GM21737 (cell line): Measurements from ENCODE around the gene NDOR1.

ENCODE experiments used
- ATAC-seq: cut with Tn5 transposase; IDR thresholded peaks from one replicate; pipeline ENCODE4 v1.9.1; 2021; ENCODE audit warnings: mild to moderate bottlenecking, moderate library complexity; ENCODE audit not compliant: unreplicated experiment

Gene NDOR1

DNA sequence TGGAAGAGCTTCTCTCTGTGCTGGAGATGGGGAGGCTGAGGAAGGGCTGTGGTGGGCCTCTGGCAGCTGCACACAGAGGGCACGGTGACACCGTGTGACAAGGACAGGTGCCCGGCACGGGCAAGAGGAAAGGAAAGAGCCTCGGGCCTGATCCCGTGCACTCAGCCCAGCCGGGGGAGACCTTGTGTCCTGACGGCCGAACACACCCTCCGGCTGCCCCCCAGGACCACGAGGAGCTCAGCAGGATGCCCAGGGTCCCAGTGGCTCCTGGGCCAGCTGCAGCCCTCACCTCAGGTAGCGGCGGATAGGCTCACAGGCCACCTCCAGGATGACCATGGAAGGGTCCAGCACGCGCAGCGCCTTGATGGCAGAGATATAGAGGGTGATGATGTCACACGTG, 22.7 kb upstream of the NDOR1 start:
- ATAC-seq: no peak

DNA sequence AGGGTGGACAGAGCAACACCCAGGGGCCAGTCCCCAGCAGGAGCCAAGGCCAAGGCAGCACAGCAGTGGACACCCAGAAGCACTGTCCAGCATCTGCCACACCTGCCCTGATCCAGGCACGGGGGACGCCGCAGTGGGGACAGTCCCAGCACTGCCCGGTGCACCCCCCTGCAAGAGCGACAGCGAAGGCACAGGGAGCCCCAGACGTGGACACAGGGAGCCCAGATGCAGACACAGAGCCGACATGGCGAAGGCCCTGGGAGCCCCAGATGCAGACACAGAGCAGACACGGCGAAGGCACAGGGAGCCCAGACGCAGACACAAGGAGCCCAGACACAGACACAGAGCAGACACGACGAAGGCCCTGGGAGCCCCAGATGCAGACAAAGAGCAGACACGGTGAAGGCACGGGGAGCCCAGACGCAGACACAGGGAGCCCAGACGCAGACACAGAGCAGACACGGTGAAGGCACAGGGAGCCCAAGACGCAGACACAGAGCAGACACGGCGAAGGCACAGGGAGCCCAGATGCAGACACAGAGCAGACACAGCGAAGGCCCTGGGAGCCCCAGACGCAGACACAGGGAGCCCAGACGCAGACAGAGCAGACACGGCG, 21.4 kb upstream of the NDOR1 start:
- no peak for ATAC-seq

DNA sequence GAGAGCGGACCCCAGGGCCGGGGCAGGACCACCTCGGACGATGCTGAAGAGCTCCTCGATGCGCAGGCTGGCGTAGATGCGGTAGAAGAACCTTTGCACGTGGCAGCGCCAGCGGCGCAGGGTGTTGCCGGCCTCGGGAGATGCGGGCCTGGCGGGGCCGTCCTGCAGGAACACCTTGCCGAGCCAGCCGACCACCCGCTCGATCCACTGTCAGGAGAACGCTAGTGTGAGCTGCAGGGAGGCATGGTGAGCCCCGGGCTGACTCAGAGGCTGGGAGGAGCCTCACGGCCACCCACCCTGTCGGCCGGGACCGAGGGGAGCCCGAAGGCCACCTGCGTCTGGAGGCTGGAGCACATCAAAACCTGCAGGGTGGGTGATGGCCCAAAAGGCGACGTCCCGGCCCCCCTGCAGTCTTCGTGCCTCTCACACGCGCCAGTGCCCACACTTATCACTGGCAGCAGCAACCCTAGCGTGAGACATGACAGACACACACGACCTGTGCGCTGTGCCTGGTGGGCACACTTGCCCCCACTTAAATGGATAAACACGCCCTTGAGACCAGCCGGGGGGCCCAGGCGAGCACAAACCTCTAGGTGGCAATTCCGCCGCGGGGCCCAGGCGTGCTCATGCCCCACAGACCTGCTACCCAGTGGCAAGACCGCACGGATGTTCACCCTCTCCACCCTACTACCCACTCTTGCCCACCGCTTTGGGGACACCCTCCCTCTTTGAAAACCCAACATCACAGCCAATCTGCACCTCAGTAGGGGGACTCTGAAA, 20.4 kb upstream of the NDOR1 start:
- ATAC-seq: no peak

DNA sequence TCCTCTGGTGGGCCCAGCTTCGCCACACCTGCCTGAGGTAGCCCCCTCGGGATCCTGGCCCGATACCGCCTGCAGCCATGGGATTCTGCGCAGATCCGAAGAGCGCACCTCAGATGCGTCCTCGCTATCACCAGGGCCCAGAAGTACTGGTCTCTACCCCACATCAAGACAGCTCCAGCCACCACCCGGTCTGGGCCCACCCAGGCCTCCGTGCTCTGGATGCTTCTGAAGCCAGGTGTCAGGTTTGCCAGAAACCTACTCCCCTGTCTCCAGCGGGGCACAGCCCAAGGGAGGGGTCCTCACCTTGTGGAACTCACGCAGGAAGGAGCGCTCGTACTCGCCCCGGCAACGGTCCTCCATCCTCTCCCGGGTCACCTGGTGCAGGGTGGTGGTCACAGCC, 19.6 kb upstream of the NDOR1 start:
- no peak for ATAC-seq

DNA sequence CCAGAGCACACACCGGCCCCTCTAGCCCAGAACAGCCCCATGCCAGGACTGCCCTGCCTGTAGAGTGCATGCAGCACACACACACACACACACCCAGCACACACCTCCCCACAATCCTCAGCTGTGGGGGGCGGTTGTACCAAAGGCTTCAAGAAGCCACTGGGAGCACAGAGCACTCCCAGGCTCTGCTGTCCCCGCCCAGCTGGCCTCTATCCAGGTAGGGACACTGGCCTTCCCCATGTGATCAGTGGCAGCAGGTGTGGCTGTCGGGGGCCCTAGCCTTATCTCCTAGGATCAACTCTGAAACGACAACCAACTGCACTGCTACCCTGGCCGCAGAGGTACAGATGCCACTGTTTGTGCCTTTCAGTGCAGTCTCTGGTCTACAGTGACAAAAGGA, 19.1 kb upstream of the NDOR1 start:
- no peak for ATAC-seq

DNA sequence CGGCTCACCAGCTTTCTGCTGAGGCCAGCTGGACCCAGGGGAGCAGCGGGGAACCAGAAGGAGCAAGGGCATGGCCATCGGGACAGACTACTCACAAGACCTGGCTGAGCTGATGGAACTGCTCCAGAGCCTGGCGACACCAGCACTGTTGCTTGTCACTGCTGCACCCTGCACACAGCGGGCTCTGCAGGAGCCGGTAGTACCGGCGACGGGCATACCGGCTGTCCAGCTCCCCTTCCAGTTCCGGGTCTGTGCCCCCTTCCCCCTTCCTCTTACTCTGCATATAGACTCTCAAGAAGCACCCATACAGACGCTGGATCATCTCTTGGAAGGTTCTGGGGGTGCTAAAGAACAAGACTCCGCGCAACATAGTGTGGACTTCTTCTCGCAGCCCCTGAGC, 18.1 kb upstream of the NDOR1 start:
- no peak for ATAC-seq

DNA sequence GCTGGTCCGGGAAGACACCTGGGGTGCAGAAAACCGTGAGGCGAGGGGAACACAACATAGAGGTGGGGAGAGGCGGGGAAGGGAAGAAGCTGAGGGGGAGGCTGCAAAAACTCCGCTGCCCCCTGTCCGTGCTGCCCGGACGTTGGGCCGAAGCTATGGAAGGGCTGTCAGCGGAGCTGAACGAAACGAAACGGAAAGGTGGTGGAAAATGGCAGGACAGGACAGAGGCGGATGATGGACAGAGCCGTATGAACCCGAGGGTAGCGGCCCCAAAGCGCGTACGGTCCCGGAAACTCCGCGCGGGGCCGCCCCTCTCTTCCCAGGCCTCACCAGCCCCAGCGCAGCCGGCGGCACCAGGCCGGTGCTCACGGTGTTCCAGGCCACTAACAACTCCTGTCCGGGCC, 17.4 kb upstream of the NDOR1 start:
- no peak for ATAC-seq

DNA sequence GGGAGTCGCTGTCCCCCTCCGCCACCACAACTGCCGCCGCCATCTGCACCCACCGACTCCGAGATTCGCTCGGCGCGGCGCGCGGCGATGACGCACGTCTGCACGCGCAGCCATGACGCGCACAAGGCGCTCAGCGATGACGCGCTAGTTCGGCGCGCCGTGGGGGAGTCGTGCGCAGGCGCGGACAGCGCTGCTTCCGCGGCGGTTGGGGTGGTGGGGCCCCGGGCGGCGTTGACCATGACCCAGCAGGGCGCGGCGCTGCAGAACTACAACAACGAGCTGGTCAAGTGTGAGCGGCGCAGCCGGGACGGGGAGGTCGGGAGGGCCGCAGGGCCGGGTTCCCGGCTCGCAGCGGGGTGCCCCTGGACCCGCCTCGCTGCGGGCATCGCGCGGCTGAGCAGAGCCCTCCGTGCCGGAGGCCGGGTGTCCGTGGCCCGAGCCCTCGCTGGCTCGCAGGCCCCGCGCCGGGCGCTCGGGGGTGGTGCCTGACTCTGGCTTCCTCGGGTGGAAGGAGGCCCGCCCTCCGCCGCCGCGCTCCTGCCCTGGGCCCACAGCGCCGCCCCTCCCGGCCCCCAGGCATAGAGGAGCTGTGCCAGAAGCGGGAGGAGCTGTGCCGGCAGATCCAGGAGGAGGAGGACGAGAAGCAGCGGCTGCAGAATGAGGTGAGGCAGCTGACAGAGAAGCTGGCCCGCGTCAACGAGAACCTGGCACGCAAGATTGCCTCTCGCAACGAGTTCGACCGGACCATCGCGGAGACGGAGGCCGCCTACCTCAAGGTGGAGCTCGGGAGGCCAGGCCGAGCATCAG, 16.8 kb upstream of the NDOR1 start, which contains the start of the genes ANAPC2 and SSNA1:
ANAPC2 (minus strand) TSS at position 71 of the 807 bp plus-strand sequence; CDS start at position 43, 28 bp downstream.
SSNA1 (plus strand) TSS at position 187 of the 807 bp plus-strand sequence; CDS start at position 238, 51 bp downstream.
- ATAC-seq: peak; percentile 66

DNA sequence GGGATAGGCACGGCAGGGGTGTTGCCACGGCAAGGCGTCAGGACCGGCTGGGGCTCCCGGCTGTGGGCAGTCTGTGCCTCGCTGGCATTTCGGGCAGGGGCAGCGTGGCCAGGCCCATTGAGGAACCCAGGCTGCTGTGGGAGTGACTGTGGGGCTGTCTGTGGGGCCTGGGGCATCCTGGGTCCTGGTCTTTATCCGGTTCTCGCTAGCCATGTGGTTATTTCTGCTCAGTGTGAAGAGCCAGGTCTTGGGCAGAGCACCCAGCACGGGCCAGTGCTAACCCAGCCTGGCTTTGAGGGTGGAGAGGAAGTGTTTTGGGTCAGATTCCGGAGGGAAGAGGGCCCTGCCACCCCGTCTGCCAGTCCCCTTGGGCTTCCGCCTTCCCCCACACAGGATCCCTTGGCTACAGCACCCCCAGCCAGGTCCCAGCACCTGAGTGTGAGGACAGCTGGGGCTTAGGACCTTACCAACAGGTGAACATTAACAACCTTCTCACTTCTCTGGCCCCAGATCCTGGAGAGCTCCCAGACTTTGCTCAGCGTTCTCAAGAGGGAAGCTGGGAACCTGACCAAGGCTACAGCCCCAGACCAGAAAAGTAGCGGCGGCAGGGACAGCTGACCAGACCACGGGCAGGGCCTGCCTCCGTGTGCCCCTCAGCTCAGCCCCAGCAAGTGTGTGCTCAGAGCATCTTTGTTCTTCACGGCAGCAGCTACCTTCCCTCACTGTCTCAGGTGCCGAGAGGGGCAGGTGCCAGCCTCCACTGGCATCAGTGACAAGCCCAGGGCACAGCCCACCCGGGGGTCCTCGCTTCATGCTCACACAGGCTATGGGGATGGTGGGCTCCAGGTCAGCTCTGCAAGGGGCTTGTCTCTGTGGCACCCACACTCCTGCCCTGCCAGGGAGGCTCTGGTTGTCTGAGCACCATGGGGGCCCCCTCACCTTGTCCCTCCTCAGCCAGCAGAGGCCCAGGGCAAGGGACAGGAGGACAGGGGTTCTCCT, 15.9 kb upstream of the NDOR1 start:
- no peak for ATAC-seq

DNA sequence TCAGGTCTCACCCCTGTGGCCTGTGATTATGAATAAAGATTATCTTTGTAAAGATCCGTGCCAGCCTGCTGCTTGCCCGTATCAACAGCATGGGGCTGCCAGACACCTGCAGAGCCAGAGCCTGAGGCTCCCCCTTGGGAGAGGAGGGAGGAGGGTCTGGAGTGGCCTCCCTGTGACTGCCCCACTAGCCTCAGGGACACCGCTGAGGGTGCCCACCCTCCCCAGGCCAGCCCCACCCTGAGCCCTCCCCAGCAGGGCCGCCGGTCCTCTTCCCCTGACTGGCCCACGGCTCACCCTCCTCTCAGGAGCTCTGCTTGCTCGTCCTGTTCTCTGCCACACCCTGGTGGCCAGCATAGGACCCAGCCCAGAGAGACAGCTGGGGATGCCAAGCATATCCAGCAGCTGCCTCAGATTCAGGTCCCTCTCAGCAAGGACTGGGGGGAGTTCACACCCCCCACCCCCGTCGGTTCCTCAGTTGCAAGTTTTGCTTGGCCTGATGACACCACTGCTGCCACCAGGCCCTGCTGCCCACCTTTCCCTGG, 15.1 kb upstream of the NDOR1 start:
- ATAC-seq: no peak

DNA sequence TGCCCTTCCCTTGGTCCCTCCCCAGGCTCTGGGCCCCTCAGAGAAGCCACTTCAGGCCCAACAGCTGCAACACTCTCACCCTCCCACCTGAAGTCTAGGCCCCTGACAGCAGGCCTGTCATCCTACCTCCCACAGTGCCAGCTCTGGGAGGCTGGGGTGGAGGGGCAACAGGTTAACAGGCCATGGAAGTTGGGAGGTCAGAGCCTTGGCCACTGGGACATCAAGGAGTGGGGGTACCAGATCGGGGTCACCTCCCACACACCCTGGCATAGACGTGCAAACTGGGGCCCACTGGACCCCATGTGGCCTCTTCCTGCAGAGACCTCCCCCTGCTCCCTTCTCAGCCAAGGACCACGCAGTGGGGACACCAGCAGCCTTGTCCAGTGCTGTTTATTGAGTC, 14.3 kb upstream of the NDOR1 start:
- no peak for ATAC-seq

DNA sequence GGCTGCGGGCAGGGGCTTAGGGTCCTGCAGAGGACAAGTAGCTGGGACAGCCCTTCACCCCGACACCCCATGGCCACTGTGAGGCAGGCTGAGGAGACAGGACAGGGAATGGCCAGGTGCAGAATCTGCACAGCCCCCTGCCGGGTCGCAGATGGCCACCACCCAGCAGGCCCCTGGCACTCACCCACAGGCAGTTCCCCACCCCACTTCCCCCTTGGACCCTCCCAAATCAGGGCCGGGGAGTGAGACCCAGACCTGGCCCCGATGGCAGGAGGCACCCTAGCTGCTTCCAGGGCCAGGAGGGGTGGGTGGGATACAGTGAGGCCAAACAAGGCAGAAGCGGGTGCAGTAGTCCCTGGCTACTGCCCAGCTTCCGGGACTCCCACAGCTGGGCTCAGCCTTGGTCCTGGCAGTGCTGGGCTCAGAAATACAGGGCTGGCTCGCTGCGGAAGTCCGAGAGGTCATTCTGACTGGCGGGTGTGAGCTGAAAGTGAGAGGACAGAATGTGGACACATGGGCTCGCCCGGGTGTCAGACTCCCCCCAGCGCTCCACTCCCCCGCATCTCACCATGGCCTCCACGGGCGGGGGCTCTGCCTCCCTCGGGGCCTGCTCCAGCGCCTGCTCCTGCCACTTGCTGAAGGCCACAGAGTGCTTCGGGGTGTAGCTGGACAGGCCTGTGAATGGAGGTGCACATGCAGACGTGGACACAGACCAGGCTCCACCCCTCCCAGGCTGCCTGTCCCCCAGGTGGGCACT, 13.6 kb upstream of the NDOR1 start:
- no peak for ATAC-seq

DNA sequence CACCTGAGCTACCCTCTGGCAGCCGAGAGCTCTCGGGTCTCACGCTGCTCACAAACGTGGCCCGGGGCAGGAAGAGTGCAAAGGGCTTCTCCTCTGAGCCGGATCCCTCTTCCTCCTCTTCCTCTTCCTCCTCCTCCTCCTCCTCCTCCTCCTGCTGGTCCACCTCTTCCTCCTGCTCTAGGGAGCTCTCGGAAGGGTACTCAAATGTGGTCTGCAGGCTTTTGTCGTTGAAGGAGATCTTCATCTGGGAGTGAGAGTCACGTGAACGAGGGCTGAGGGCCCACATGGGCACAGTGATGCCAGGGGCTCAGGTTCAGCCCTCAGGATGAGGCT, 13.1 kb upstream of the NDOR1 start:
- no peak for ATAC-seq

DNA sequence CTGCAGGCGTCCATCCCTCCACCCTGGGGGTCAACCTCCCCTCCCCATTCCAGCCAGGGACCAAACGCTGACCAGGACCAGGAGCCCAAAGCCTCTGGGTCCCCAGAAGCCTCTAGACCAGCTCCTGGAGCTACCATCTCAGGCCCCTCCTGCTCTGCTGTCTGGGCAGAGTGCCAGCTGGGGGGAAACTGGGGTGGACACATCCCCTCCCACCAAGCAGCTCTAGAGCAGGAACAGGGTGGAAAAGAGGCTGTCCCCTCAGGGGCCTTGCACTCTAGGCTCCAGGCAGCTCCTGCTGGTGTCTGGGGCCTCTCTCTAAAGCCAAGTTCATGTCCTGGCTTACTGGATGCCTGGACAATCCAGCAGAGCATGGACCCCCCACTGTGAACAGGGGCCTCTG, 12.6 kb upstream of the NDOR1 start:
- no peak for ATAC-seq

DNA sequence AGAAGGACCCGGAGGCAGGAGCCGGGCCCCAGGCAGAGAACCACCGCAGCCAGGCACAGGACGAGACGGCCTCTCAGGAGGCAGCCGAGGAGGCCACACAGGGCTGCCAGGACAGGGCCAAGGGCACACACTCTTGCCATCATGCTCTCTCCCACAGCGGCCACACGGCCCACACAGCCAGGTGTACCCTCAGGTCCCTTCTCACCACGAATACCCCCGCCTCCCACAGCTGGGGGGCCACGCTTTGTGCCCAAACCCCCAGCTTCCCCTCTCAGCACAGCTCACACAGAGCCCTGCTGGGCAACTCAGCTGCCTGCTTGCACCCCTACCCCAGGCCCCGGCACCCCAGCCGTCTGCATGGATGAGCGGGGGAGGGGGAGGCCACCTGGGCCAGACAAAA, 11.7 kb upstream of the NDOR1 start:
- ATAC-seq: no peak

DNA sequence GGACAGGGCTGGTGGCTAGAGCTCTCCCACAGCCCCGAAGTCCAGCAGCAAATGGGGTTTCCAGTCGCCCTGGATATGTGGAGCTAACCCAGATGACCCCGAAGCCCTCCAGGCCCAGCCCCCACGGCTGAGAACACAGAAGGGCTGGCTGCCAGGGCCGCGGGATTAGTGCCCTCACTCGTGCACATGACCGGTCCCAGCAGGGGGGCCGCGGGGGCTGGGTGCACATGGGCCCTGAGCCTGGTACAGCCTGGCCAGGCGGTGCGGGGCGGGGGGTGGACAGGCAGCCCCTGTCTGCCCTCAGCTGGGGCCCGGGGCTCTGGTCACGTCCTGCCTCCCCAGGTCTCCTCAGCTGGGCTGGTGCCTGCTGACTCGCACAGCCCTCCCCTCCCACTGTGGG, 11.1 kb upstream of the NDOR1 start:
- no peak for ATAC-seq

DNA sequence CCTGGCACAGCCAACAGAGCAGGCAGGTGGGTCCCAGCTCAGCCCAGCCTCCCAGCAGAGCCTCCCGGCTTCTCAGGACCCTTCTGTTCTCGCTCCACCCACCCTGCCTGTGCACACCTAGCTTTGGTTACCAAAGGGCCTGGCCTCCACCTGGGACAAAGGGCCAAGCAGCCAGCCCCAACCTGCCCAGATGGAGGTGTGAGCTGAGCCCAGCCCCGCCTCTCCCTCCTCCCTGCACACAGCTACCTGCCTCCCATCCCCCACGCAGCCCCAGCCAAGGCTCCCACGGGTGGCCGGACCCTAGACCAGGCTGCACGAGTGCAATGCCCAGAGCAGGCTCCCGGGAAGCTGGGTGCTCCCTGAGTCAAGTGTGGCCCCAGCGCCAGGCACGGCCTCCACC, 10.6 kb upstream of the NDOR1 start:
- no peak for ATAC-seq

DNA sequence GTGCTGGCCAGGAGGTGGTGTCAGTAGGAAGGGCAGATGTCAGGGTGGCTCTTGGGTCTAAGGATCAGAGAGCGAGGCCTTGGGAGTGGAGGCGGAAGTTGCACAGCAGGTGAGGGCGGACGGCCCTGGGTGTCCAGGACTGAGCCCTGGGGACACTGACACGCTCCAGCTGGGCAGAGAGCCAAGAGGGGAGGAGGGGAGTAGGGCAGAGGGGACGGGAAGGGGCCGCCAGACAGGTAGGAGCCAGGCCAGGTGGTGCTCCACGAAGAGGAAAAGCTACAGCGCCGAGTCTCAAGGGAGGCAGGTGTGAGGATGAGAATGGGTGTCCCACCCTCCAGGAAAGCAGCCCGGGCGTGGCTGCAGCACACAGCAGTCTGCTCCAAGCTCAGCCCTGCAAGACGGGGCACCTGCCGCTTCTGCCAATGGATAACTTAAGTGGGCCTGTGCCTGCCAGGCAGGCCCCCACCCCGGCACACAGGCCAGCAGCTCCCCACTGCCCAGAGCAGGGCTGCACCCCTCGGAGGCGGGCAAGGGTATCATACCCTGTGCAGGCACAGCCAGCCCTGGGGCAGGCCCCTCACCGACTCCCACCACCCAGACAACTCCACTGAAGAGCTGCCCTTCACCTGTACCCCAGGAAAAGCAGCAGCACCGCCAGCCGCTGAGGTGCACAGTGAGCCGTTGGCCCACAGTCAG, 9.8 kb upstream of the NDOR1 start:
- ATAC-seq: no peak
